ENCODE results near the gene CABLES2.

The CABLES2 gene

DNA sequence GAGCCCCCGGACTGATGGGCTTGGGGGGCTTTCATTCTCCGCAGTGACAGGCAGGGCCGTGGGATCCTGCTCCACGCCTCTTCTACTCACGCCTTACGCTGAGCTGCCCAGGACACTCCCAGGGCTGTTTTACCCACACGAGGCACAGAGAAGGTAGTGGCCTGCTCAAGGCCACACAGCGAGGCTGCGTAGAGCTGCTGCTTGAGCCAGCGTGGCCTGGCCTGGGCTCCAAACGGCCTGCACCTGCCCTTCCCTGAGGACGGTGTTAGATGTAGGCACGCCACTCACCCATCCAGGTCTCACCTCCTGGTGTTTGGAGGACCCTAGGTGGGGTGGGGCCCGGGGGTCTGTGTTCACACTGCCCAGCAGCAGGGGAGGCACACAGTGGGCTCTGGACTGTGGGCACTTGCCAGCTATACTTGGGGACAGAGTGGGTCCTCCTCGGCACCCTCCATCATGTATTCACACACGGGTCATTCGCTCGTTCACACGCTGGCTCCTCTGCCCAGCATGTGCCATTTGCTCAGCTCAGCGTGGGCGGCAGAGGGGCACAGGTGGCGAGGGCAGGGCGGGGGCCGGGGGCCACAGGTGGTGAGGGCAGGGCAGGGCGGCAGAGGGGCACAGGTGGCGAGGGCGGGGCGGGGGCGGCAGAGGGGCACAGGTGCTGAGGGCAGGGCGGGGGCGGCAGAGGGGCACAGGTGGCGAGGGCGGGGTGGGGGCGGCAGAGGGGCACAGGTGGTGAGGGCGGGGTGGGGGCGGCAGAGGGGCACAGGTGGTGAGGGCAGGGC is 38.7 kb upstream of the CABLES2 start:
- H3K4me3 ChIP-seq (replicated peaks in 1 of 2; ENCODE audit: low read depth in 2 of 2, low read length in 2 of 2) = no peak overlapping the region
- TF ChIP-seq, protein P1, sequence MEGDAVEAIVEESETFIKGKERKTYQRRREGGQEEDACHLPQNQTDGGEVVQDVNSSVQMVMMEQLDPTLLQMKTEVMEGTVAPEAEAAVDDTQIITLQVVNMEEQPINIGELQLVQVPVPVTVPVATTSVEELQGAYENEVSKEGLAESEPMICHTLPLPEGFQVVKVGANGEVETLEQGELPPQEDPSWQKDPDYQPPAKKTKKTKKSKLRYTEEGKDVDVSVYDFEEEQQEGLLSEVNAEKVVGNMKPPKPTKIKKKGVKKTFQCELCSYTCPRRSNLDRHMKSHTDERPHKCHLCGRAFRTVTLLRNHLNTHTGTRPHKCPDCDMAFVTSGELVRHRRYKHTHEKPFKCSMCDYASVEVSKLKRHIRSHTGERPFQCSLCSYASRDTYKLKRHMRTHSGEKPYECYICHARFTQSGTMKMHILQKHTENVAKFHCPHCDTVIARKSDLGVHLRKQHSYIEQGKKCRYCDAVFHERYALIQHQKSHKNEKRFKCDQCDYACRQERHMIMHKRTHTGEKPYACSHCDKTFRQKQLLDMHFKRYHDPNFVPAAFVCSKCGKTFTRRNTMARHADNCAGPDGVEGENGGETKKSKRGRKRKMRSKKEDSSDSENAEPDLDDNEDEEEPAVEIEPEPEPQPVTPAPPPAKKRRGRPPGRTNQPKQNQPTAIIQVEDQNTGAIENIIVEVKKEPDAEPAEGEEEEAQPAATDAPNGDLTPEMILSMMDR (IDR thresholded peaks at IDR 0.05; ENCODE audit: low read depth, low read length) = no peak
- no peak for DNase-seq (ENCODE audit: low read depth in 2 of 2)

DNA sequence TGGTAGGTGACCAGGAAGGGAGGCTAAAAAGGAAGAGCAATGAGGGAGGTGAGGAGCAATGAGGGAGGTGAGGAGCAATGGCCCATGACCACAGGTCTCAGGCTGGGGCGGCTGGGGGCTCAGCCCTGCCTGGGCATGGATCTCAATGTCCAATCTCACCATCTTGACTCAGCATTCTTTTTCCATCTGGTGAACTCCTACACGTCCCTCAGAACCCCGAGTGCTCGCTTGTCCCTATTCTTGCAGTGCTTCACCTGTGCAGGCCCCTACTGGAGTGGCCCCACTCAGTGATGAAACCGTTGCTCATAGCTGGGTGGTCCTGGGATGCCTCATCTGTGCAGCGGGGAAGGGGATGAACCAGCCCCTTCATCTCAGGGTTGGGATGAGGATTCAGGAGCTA is 37.2 kb upstream of the CABLES2 start:
- no peak for DNase-seq (ENCODE audit: low read depth in 2 of 2)
- TF ChIP-seq, protein P1 (IDR thresholded peaks at IDR 0.05; ENCODE audit: low read depth, low read length) = no peak
- H3K4me3 ChIP-seq (replicated peaks in 1 of 2; ENCODE audit: low read depth in 2 of 2, low read length in 2 of 2) = no peak overlapping the region

DNA sequence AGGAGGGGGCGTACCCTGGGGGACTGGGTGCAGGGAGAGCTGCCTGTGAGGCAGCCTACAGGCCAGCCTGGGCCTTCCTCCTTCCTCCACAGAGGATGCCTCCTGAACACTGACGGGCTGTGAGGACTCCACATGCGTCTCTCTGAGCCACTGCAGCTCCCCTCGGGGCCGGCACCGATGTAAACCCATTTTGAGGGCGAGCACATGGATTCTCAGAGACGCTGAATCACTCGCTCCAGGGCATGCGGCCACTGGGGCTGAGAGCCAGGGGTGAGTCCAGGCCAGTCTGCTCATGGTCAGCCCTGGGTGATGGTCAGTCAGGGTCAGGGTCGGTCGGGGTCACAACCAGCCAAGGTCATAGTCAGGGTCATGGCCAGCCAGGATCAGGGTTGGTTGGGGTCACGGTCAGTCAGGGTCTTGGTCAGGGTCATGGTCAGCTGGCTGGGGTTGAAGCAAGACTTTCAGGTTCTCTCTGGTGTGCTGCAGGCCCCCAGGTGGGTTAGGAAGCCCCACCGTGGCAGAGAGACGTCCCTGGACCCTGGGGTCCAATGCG is 35.0 kb upstream of the CABLES2 start:
- H3K4me3 ChIP-seq (replicated peaks in 1 of 2; ENCODE audit: low read depth in 2 of 2, low read length in 2 of 2) = no peak overlapping the region
- no peak for DNase-seq (ENCODE audit: low read depth in 2 of 2)
- TF ChIP-seq, protein P1 (IDR thresholded peaks at IDR 0.05; ENCODE audit: low read depth, low read length) = no peak

DNA sequence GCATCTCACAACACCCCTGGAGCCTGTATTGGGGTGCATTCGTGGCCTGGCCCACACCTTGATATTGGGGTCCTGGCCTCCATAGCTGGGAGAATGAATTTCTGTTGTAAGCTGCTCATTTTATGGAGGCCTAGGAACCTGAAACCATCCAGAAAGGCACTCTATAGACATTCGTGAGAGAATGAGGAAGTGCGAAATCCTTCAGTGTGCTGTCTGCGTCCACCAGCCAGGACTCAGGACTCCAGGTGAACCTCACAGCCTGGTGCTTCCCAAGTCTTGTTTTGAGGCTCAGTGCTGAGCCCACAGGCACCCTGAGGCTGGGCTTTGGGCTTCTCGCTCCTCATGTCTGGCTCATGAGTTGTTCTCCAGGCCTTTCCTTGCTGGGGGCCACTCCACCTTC is 32.1 kb upstream of the CABLES2 start:
- no peak overlapping the region for H3K4me3 ChIP-seq (replicated peaks in 1 of 2; ENCODE audit: low read depth in 2 of 2, low read length in 2 of 2)
- no peak for DNase-seq (ENCODE audit: low read depth in 2 of 2)
- TF ChIP-seq, protein P1 (IDR thresholded peaks at IDR 0.05; ENCODE audit: low read depth, low read length) = no peak

DNA sequence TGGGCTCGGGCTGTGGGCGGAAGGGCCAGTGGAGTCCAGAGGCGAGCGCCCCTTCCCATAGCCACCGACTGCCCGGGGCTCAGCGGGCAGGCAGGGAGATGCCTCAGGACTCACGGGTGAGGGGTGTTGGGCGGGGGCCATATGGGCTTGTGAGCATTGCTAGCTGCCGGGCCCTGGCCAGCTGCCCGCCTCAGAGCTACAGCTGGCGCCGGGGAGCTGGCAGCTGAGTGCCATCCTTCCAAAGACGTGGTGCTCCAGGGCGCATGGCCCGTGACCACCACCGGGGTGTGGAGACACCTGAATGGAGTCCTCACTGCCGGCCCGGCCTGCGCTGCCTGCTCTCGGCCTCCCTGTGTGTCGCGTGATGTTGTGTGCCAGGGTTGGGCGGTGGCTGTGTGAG is 30.8 kb upstream of the CABLES2 start:
- no peak for DNase-seq (ENCODE audit: low read depth in 2 of 2)
- TF ChIP-seq, protein P1 (IDR thresholded peaks at IDR 0.05; ENCODE audit: low read depth, low read length) = no peak
- no peak overlapping the region for H3K4me3 ChIP-seq (replicated peaks in 1 of 2; ENCODE audit: low read depth in 2 of 2, low read length in 2 of 2)

DNA sequence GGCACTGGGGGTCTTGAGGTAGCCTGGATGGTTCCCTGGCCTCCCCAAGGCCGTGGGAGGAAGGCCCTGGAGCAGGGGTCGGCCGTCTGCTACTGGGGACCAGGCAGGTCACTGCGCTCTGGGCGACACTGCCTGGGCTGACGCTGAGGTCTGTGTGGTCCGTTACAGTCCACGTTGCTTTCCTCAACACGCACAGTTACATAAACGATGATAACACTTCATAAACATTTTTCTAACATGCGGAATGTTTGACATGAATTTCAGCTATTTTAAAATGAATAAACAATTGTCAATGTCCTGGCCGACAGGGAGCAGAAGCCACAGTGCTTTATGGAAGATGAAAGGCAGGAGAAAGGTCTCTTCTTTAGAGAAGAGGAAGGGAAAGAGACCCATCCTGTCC is 30.4 kb upstream of the CABLES2 start:
- no peak overlapping the region for H3K4me3 ChIP-seq (replicated peaks in 1 of 2; ENCODE audit: low read depth in 2 of 2, low read length in 2 of 2)
- no peak for DNase-seq (ENCODE audit: low read depth in 2 of 2)
- TF ChIP-seq, protein P1 (IDR thresholded peaks at IDR 0.05; ENCODE audit: low read depth, low read length) = no peak
